ENCODE data around the gene NMT1. TPM values are rescaled to one million over a fixed set of nuclear protein-coding genes. Genes with fewer than 3 reads are reported as not detected.
A peak's percentile ranks its signal among the peaks of the same experiment; 100 is the strongest.

NMT1 gene
- total RNA-seq, 6 experiments from 2014 or later, result 50.8 to 76.7 (median 72.0) TPM

- TF ChIP-seq CTCF (IDR thresholded peaks at IDR 0.05) (peak; percentile 93 to 98 (median 96)), POLR2A (IDR thresholded peaks at IDR 0.05) (no peak)
- H3K4me1 ChIP-seq, result peaks cover 0 to 30% (median 6%) of the 10 kb centered on the region in 4 donors
- no peaks in the 10 kb centered on the region for H3K9me3 ChIP-seq
- H3K4me3 ChIP-seq, result peak overlapping the region; percentile 23 to 54 (median 41)
- ATAC-seq (peak; percentile 79 to 89 (median 83)), DNase-seq (peak; percentile 75 to 80 (median 77))
- H3K27ac ChIP-seq, result peak overlapping the region; percentile 2 to 49 (median 42)
- WGBS (ENCODE audit: insufficient coverage, low coverage, low lambda C conversion rate, missing lambda C conversion rate), result no CpG with 5 or more reads among the region's 57 CpGs
- no peaks in the 10 kb centered on the region for H3K27me3 ChIP-seq
- intact Hi-C loops (cut with DNase I), result loop anchor here (2.0 to 5.0 kb wide), 2 partner anchors 99 to 103 kb away; no protein-coding TSS in a partner anchor
- H3K36me3 ChIP-seq, result no peaks in the 10 kb centered on the region
These were observed 39.4 kb upstream of the NMT1 start for GRCh38 chr17:45021607-45022287.

DNA sequence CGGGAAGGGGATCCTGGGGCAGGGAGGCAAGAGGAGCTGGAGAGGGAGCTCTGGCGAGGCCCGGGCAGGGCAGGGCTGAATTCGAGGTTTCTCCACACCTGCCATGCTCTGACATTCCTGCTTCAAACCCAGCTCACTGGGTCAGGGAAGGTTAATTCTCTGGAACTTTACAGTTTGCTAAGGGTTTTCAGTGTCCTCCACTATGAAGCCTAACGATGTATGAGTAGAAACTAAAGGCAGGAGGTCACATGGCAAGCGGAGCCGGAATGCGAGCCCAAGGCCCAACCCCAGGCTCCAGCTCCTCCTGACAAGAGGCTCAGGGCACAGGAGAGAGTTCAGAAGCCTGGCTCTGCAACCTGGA lies 38.8 kb upstream of the NMT1 start:
- Histone ChIP-seq H3K9me3 (no peaks in the 10 kb centered on the region), H3K4me1 (peaks cover 0 to 26% (median 4%) of the 10 kb centered on the region in 4 donors), H3K36me3 (no peaks in the 10 kb centered on the region), H3K4me3 (peak overlapping the region in 1 of 3 donors; percentile 54), H3K27me3 (no peaks in the 10 kb centered on the region), H3K27ac (no peak overlapping the region)
- ATAC-seq (peak; percentile 4 to 26 (median 6)), DNase-seq (no peak)
- TF ChIP-seq CTCF (IDR thresholded peaks at IDR 0.05) (peak in 1 of 4 donors; percentile 2), POLR2A (IDR thresholded peaks at IDR 0.05) (no peak)
- intact Hi-C loops (cut with DNase I), result loop anchor here in 1 of 2 donors (5.0 kb wide), 1 partner anchor 100 kb away; no protein-coding TSS in a partner anchor
- WGBS (ENCODE audit: insufficient coverage, low coverage, low lambda C conversion rate, missing lambda C conversion rate), result no CpG with 5 or more reads among the region's 8 CpGs

- Histone ChIP-seq H3K4me1 (peaks cover 0 to 26% (median 4%) of the 10 kb centered on the region in 4 donors), H3K27me3 (no peaks in the 10 kb centered on the region), H3K9me3 (no peaks in the 10 kb centered on the region), H3K27ac (no peak overlapping the region), H3K4me3 (no peak overlapping the region), H3K36me3 (no peaks in the 10 kb centered on the region)
- ATAC-seq, result no peak
- WGBS (ENCODE audit: insufficient coverage, low coverage, low lambda C conversion rate, missing lambda C conversion rate), result 82% methylated on average over 4 of the region's 13 CpGs
- intact Hi-C loops (cut with DNase I), result loop anchor here in 1 of 2 donors (5.0 kb wide), 1 partner anchor 100 kb away; no protein-coding TSS in a partner anchor
- no peak for DNase-seq
- TF ChIP-seq CTCF (IDR thresholded peaks at IDR 0.05), result no peak
- no peak for TF ChIP-seq POLR2A (IDR thresholded peaks at IDR 0.05)
These were observed 38.3 kb upstream of the NMT1 start for GRCh38 chr17:45022655-45023339.

DNA sequence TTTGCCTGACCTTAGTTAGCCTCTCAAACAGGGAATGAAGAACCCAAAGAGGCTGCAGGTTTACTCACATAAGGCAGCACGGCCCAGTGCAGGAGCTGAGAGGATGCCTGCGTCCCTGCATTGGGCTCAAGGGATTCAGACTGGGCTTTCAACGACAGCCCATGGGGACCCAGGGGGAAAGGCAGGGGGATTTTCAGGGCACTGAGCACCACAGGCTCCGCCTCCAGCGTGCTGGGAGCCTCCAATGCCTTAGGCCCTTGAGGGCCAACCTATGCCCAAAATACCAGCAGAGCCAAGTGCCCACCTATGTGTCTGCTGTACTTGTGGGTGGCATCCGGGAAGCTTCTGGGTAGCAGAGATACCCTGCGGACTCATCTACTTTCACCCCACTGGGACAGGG lies 32.0 kb upstream of the NMT1 start:
- H3K9me3 ChIP-seq, result no peaks in the 10 kb centered on the region
- TF ChIP-seq POLR2A (IDR thresholded peaks at IDR 0.05) (no peak), CTCF (IDR thresholded peaks at IDR 0.05) (no peak)
- H3K36me3 ChIP-seq, result peaks cover 0 to 14% (median 0%) of the 10 kb centered on the region in 4 donors
- H3K27ac ChIP-seq, result no peak overlapping the region
- H3K4me3 ChIP-seq, result no peak overlapping the region
- DNase-seq, result no peak
- H3K27me3 ChIP-seq, result no peaks in the 10 kb centered on the region
- intact Hi-C loops (cut with DNase I), result no loop called here
- WGBS (ENCODE audit: insufficient coverage, low coverage, low lambda C conversion rate, missing lambda C conversion rate), result no CpG with 5 or more reads among the region's 7 CpGs
- ATAC-seq, result no peak
- peaks cover 0 to 12% (median 4%) of the 10 kb centered on the region in 4 donors for H3K4me1 ChIP-seq

Measured in right lobe of liver (tissue), 6 donors.